Ovary (tissue), 3 donors: ENCODE results near the gene ATXN1.

Source experiments
- EP300 ChIP-seq: sonication (generic); formaldehyde crosslinking; IDR thresholded peaks from one replicate; pipeline ENCODE4 v1.6.1; 2017; ENCODE audit warnings: antibody characterized with exemption
- POLR2A ChIP-seq: fragments of 450-650 bp; IDR thresholded peaks from one replicate; pipeline ENCODE4 v1.6.1; 2017; ENCODE audit warnings: antibody characterized with exemption, mild to moderate bottlenecking, moderate library complexity
- TF ChIP-seq, protein P1 (sequence below), 3 donors: fragments of 450-650 bp in 2 of 3; fragments of 200-600 bp in 1 of 3; IDR thresholded peaks; one replicate each; pipeline versions ENCODE4 v1.5.1 to v1.8.0; 2016 to 2022; ENCODE audit warnings: antibody characterized with exemption in 3 of 3, mild to moderate bottlenecking in 1 of 3
- donor health status: DM: no; HTN: no; CAD: no.

GRCh38 chr6:16498957-16499356 is 262.3 kb downstream of the ATXN1 start:
- TF ChIP-seq, protein P1, sequence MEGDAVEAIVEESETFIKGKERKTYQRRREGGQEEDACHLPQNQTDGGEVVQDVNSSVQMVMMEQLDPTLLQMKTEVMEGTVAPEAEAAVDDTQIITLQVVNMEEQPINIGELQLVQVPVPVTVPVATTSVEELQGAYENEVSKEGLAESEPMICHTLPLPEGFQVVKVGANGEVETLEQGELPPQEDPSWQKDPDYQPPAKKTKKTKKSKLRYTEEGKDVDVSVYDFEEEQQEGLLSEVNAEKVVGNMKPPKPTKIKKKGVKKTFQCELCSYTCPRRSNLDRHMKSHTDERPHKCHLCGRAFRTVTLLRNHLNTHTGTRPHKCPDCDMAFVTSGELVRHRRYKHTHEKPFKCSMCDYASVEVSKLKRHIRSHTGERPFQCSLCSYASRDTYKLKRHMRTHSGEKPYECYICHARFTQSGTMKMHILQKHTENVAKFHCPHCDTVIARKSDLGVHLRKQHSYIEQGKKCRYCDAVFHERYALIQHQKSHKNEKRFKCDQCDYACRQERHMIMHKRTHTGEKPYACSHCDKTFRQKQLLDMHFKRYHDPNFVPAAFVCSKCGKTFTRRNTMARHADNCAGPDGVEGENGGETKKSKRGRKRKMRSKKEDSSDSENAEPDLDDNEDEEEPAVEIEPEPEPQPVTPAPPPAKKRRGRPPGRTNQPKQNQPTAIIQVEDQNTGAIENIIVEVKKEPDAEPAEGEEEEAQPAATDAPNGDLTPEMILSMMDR (IDR thresholded peaks at IDR 0.05): no peak
- no peak for TF ChIP-seq EP300
- TF ChIP-seq POLR2A: no peak
